GM18519 (cell line): ENCODE results near the gene SEC24A.
"Not testable (repeated sequence)": the region's sequence is repeated elsewhere in the genome, so short reads cannot be mapped to it uniquely, and the experiment has no call there.

Experiments
- ATAC-seq: cut with Tn5 transposase; IDR thresholded peaks from one replicate; pipeline ENCODE4 v1.9.1; 2021; ENCODE audit warnings: mild to moderate bottlenecking, moderate library complexity; ENCODE audit not compliant: unreplicated experiment, low FRiP score

SEC24A gene

DNA sequence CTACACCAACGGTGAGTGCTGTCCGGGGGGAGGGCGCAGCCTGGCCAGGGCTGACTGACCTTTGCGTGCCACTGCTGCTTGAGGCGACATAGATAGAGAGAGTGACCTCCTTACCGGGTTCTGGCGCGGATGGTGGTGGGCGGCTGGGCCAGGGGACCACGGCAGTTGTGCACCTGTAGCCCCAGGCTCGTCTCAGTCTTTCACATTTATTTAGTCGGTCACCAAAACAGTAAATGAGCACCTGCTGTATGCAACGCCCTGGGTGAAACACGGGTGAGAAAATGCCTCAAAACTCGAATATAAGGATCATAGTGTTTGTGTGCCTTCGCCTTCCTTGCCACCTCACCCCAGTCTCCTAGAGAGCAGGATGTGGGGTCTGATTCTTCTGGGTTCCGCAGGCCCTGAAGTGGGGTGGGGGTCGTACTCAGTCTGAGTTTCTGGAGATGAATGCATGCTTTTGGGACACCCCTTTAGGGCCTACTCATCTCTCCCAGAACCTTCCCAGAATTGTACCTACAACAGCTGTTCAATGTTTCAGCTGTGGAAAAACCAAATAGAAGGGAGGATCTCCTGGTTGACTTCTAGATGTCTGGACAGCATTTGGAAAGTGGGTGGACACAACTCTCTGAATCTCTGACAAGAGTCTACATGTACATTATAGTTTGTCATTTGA, 714 bp downstream of the SEC24A start:
- ATAC-seq: no peak

DNA sequence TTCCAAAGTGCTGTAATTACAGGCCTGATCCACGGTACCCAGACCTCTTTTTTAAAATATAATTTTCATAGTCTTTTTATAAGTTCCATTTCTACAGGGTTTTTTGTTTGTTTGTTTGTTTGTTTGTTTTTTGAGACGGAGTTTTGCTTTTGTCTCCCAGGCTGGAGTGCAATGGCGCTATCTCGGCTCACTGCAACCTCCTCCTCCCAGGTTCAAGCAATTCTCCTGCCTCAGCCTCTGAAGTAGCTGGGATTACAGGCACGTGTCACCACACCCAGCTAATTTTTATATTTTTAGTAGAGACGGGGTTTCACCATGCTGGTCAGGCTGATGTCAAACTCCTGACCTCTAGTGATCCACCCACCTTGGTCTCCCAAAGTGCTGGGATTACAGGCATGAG, 2.1 kb downstream of the SEC24A start:
- not testable (repeated sequence) for ATAC-seq

DNA sequence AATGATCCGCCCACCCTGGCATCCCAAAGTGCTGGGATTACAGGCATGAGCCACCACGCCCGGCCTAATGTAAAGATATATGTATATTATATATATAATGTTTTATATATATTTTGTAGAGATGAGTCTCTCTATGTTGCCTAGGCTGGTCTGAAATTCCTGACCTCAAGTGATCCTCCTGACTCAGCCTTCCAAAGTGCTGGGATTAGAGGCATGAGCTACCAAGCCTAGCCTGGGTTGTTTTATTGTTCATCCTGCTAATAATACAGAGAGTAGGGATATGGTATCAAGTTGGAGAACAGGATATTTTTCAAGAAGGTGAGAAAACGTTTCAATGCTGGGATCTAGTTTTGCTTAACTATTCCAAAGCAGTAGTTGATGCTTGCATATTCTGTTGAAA, 2.9 kb downstream of the SEC24A start:
- no peak for ATAC-seq

DNA sequence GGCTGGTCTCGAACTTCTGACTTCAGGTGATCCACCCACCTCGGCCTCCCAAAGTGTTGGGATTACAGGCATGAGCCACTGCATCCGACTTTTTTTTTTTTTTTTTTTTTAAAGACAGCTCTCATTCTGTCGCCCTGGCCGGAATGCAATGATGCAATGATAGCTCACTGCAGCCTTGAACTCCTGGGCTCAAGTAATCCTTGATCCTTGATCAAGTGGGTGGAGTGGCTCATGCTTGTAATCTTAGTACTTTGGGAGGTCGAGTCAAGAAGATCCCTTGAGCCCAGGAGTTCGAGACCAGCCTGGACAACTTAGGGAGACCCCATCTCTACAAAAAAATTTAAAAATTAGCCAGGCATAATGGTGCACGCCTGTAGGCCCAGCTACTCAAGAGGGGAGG, 8.1 kb downstream of the SEC24A start:
- no peak for ATAC-seq

DNA sequence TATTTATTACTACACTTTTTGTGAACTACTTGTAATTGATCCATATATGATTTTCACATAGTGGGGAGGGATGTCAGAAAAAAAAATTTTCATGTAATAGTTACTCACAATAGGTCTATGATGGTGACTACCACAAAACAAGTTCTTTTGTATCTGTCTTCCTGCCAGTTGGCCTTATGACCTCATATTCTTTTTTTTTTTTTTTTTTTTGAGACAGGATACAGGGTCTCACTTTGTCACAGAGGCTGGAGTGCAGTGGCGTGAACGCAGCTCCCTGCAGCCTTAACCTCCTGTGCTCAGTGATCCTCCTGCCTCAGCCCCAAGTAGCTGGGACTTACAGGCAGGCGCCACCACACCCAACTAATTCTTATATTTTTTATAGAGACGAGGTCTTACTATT, 10.9 kb downstream of the SEC24A start:
- ATAC-seq: no peak

DNA sequence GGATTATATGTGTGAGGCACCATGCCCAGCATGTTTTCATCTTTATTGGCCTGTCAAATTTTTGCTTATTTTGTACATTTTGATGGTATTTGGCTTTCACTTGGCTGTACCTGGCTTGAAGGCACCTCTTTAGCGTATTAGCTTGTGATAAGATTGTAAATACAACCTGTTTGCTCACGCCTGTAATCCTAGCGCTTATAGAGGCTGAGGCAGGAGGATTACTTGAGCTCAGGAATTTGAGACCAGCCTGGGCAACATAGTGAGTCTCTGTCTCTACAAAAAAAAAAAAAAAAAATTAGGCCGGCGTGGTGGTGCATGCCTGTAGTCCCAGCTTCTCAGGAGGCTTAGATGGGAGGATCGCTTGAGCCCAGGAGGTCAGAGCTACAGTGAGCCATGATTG, 11.3 kb downstream of the SEC24A start:
- ATAC-seq: no peak

DNA sequence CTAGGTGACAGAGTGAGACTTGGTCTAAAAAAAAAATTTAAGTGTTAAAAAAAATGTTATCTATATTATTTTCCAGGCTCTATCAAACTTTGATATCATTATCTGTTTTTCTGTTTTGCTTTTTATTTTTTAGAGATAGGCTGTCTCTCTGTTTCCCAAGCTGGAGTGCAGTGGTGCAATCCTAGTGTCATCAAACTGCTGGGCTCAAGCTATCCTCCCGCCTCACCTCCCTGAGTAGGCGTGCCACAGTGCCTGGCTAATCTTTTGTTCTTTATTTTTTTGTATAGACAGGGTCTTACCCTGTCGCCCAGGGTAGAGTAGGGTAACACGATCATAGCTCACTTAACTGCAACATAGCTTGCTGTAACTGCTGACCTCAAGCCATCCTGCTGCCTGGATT, 14.4 kb downstream of the SEC24A start:
- no peak for ATAC-seq

DNA sequence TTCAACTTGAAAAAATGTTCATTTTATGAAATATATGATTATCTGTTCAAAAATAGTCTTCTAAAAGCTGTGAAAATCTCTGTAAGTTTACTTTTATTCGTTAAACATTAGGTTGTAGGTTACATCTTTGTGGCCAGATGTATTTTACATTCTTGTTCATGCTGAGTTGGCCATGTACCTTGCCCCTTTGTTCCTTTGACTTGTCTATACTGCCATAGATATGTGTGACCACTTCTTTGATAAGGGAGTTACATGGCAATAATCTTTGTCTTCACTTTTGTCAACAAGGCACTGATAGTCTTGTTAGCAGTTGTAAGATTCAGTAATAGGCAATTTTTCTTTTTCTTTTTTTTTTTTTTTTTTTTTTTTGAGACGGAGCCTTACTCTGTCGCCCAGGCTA, 15.9 kb downstream of the SEC24A start:
- no peak for ATAC-seq

DNA sequence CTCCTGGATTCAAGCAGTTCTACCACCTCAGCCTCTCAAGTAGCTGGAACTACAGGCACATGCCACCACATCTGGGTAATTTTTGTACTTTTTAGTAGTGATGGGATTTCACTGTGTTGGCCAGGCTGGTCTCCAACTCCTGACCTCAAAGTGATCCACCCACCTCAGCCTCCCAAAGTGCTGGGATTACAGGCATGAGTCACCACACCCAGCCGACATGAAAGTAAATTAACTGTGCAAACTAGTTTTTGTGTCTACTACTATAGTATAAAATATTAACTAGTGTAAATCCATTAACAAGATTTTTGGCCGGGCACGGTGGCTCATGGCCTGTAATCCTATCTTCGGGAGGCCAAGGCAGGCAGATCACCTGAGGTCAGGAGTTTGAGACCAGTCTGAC, 25.0 kb downstream of the SEC24A start:
- ATAC-seq: not testable (repeated sequence)

DNA sequence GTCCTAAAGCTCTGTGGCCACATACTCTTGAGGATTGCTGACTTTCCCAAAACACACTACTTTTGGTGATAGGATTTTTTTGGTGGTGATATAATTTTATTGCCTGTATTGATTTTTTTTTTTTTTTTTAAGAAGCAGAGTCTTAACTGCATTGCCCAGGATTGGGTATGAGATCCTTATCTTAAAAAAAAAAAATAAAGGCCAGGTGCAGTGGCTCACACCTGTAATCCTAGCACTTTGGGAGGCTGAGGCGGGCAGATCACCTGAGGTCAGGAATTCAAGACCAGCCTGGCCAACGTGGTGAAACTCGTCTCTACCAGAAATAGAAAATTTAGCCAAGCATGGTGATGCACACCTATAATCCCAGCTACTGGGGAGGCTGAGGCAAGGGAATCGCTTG, 28.8 kb downstream of the SEC24A start:
- not testable (repeated sequence) for ATAC-seq

DNA sequence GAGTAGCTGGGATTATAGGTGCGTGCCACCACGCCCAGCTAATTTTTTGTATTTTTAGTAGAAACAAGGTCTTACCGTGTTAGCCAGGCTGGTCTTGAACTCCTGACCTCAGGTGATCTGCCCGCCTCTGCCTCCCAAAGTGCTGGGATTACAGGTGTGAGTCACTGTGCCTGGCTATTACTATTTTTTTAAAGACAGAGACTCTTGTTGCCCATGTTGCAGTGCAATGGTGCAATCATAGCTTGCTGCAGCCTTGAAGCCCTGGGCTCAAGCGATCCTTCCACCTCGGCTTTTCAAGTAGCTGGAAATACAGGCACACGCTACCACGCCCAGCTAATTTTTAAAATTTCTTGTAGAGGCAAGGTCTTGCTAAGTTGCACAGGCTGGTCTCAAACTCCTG, 41.6 kb downstream of the SEC24A start:
- ATAC-seq: not testable (repeated sequence)

DNA sequence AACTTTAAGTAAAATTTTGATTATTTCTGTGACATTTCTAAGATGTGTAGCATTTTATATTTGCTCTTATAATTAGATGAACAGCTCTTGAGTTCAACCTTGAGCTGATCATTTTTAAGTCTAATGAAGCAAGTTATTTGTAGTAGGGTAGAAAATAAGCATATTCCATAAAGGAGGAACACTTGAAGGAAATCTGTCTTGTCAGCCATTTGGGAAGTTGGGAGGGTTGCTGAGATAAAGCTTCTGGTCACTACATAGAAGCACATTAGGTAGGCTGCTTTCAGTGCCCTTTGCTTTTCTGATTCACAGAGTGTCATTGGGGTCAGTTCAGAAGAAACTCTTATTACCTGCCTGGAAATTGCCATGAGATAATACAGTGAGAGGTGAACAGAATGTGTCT, 44.1 kb downstream of the SEC24A start:
- ATAC-seq: no peak

DNA sequence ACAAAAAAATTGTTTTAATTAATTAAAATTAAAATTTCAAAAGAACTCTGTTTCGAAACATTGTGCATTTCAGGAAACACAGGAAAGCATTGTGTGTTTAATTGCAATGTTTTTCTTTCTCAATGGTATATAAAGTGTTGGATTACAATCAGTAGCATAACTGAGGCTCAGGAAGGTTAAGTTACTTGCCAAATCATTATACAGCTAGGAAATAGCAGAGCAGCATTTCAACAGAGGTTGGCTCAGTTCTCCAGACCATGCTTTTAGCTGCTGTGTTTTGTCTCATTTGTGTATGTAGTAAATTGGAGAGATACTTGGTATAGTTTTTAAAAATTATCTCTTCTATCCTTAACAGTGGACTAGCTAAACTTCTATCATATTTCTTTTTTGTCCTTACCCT, 59.7 kb downstream of the SEC24A start:
- ATAC-seq: no peak

DNA sequence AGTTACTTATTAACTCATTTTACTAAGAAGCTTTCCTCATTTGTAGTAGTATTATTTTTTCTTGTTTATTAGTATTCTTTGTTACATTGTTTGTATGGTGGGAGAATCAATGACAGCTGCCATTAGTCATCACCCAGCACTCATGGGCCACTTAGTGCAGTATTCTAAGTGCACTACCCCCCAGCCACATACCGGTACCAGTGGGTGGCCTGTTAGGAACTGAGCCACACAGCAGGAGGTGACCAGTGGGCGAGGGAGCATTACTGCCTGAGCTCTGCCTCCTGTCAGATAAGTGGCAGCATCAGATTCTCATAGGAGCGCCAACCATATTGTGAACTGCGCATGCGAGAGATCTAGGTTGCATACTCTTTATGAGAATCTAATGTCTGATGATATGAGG, 65.5 kb downstream of the SEC24A start:
- ATAC-seq: no peak

DNA sequence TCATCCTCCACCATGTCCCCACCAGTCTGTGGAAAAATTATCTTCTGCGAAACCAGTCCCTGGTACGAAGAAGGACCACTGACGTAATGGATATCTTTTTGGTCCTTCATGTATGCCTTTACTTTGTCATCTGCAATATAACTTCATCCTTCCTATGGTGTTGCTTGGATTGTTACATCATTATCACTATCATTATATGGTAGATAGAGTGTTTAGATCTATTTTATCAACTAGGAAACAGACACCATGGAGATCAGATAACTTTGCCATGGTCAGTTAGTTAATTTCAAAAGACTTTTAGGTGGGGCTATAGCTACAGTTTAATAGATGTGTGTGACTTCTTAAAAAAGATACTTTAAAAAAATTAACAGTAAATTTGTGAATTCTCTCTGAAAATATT, 66.0 kb downstream of the SEC24A start:
- no peak for ATAC-seq

DNA sequence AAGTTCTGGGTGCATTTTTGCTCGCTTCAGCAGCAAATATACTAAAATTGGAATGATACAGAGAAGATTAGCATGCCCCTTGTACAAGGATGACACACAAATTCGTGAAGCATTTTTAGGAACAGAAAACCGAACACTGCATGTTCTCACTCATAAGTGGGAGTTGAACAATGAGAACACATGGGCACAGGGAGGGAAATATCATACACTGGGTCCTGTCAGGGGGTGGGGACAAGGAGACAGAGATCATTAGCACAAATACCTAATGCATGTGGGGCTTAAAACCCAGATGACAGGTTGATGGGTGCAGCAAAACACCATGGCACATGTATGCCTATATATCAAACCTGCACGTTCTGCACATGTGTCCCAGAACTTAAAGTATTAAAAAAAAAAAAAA, 66.9 kb downstream of the SEC24A start:
- ATAC-seq: not testable (repeated sequence)

DNA sequence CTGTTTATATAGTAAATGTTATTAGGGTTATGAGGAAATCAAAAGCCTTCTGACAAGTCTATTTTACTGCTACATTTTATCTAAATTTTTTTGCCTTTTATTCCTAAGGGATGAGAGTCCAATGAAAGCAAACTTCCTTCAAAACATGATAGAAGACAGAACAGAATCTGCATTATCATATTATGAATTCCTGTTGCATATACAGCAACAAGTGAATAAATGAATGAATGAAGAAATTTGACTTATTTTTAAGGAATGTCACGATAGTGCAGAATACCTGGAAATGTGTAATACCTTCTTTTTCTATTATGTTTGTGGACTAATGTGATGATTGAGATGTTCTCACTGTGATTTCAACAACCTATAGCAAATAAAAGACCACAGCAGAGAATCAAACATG, 76.3 kb downstream of the SEC24A start:
- ATAC-seq: no peak

DNA sequence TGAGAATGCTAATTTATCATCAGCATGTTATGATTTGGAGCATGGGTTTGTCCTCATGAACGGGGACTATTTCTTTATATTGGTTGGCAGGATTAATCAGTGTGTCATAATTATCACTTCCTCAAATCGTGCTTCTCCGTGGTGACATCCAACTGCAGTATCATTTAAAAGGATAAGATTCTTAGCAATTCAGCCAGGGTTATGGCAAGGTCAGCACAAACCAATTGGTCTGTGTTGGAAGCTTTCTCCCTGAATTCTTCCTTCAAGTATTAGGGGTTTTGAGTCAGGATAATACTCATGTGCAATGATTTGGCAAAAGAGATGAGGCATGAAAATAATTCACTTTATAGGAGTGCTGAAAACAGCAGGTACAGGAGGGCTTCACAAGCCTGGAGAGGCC, 84.2 kb downstream of the SEC24A start:
- ATAC-seq: no peak

DNA sequence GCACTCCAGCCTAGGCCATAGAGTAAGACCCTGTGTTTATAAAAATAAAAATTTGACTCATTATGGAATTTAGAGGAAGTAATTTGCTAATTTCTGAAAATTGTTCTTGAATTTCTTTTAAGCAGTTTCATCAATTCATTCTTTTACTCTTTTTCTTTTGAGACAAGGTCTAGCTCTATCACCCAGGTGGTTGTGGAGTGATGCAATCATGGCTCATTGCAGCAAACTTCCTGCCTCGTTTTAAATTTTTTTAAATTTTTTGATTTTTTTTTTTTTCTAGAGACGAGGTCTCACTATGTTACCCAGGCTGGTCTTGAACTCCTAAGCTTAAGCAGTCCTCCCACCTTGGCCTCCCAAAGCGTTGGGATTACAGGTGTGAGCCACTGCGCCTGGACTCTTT, 86.7 kb downstream of the SEC24A start:
- ATAC-seq: no peak

DNA sequence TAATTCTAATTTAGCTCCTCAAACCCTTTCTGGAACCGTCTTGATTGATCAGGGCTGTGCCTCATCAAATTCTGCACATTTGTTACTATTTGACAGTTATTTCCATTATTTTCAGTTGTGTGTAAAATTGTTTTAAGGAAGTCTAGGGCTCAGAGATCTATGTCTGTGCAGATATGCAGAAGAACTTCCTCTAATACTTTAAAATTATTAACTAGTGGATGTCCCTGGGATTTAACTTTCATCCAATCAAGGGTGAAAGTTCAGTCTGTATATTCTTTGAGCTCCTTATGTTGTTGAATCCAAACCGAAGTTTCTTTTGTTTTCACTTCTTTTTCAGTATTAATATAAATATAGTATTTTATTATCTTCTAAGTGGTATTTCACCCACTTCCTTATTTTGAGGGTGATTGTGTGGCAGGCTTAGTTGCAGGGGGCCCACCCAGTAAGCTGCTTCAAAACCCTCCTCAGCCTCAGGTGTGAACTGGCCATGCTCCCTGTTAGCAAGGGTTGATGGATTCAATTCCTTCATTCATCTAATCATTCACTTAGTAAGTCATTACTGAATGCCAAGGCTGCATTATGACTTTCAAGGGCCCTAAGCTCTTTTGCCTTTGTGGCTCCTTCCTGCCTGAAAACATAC, 87.7 kb downstream of the SEC24A start:
- no peak for ATAC-seq

DNA sequence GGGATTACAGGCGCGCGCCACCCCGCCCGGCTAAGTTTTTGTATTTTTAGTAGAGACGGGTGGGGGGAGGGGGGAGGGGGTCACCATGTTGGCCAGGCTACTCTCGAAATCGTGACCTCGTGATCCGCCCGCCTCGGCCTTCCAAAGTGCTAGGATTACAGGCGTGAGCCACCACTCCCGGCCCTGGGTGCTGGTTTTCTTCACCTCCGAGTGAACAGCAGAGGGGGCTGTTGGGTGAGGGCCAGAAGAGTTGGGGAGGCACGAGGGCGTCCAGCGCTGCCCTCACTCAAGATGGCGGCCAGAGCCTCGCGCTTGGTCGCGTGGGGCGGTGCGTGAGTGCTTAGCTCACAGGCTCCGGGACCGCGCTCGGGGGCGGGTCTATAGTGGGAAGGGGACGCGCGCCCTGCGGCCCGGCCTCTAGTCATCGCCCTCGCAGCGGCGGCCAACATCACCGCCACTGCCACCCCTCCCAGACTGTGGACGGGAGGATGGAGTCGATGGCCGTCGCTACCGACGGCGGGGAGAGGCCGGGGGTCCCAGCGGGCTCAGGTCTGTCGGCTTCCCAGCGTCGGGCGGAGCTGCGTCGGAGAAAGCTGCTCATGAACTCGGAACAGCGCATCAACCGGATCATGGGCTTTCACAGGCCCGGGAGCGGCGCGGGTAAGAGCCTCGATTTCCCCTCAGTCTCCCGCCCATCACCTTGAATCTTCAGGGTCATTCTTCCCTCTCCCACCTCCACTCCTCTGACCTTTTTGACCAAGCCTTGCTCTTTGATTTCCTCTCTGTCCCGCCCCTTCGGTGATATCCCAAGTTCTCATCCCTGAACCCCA, 89.8 kb downstream of the SEC24A start, which contains the start of gene CAMLG:
CAMLG (plus strand) TSS at position 416 of the 830 bp plus-strand sequence; CDS start at position 489, 73 bp downstream.
- peak; percentile 93 for ATAC-seq
